Epithelial cell of proximal tubule (primary cell): Measurements from ENCODE around the gene TMEM39B. TPM values are rescaled to one million over a fixed set of nuclear protein-coding genes. Genes with fewer than 3 reads are reported as not detected.
"Not testable (repeated sequence)": the region's sequence is repeated elsewhere in the genome, so short reads cannot be mapped to it uniquely, and the experiment has no call there.

Experiments used
- DNase-seq: peaks from one replicate; pipeline ENCODE4 v3.0.0-alpha.2; 2011; ENCODE audit warnings: low read depth
- H3K4me3 ChIP-seq: 2 replicates; pipeline ENCODE4 v1.5.1; 2011; ENCODE audit warnings: low read depth, mild to moderate bottlenecking, low read length
- CTCF ChIP-seq: conservative IDR thresholded peaks from 2 replicates; pipeline ENCODE4 v1.5.1; 2012; ENCODE audit warnings: low read depth, mild to moderate bottlenecking, low read length
- total RNA-seq: library from RNA; depleted of rRNA; stranded (reverse); fragments of >200 nt; gene quantifications from 2 replicates; pipeline ENCODE4 v1.2.3, GENCODE V29; 2015

TMEM39B gene
- total RNA-seq, 1 donor from 2014 or later = 1.2 TPM

GRCh38 chr1:32138965-32139364, 66.2 kb downstream of the TMEM39B start:
- H3K4me3 ChIP-seq = no peak overlapping the region
- no peak for TF ChIP-seq CTCF
- DNase-seq = no peak

GRCh38 chr1:32142446-32143301, 69.9 kb downstream of the TMEM39B start:
- no peak for TF ChIP-seq CTCF
- H3K4me3 ChIP-seq = no peak overlapping the region
- no peak for DNase-seq

GRCh38 chr1:32143302-32143695, 70.6 kb downstream of the TMEM39B start:
- not testable (repeated sequence) for H3K4me3 ChIP-seq, DNase-seq

- no peak for TF ChIP-seq CTCF
- H3K4me3 ChIP-seq = no peak overlapping the region
- no peak for DNase-seq
These were observed 71.3 kb downstream of the TMEM39B start for GRCh38 chr1:32144033-32144432.

GRCh38 chr1:32147799-32148198, 75.1 kb downstream of the TMEM39B start:
- DNase-seq = not testable (repeated sequence)

GRCh38 chr1:32150847-32151246, 78.1 kb downstream of the TMEM39B start:
- no peak overlapping the region for H3K4me3 ChIP-seq
- no peak for TF ChIP-seq CTCF
- DNase-seq = no peak

More at GRCh38 chr1:32147799-32148198, 75.1 kb downstream of the TMEM39B start:
- H3K4me3 ChIP-seq = not testable (repeated sequence)

GRCh38 chr1:32151319-32151787, 78.6 kb downstream of the TMEM39B start:
- no peak for DNase-seq
- no peak overlapping the region for H3K4me3 ChIP-seq
- TF ChIP-seq CTCF = no peak

Other genes starting within 250 kb of the TMEM39B start
- gene PTP4A2, start 134.6 kb upstream of the TMEM39B start, total RNA-seq = 160 TPM in 2 replicates
- gene KHDRBS1, start 59.1 kb upstream of the TMEM39B start, total RNA-seq = 69.6 and 139 TPM in 2 replicates
- 39.9 and 48.0 TPM in 2 replicates for gene KPNA6, start 35.1 kb downstream of the TMEM39B start, total RNA-seq
- 32.9 and 62.7 TPM in 2 replicates for gene TXLNA, start 106.7 kb downstream of the TMEM39B start, total RNA-seq
- 11.9 and 14.1 TPM in 2 replicates for gene CCDC28B, start 127.7 kb downstream of the TMEM39B start, total RNA-seq
- gene IQCC, start 132.7 kb downstream of the TMEM39B start, total RNA-seq = 3.5 and 4.6 TPM in 2 replicates
- gene DCDC2B, start 136.2 kb downstream of the TMEM39B start, total RNA-seq = not detected in 2 replicates
- gene TMEM234, start 149.4 kb downstream of the TMEM39B start, total RNA-seq = 12.2 and 14.4 TPM in 2 replicates
- 338 and 472 TPM in 2 replicates for gene EIF3I, start 149.5 kb downstream of the TMEM39B start, total RNA-seq
- 0.35 TPM in 1 of 2 replicates, not detected in the other for gene FAM167B, start 174.3 kb downstream of the TMEM39B start, total RNA-seq
- gene LCK, start 178.3 kb downstream of the TMEM39B start, total RNA-seq = 8.2 and 10.3 TPM in 2 replicates
- 117 and 127 TPM in 2 replicates for gene HDAC1, start 219.1 kb downstream of the TMEM39B start, total RNA-seq